ENCODE measurements around the gene TESK2.
"Not testable (repeated sequence)": the region's sequence is repeated elsewhere in the genome, so short reads cannot be mapped to it uniquely, and the experiment has no call there.

Gene TESK2

DNA sequence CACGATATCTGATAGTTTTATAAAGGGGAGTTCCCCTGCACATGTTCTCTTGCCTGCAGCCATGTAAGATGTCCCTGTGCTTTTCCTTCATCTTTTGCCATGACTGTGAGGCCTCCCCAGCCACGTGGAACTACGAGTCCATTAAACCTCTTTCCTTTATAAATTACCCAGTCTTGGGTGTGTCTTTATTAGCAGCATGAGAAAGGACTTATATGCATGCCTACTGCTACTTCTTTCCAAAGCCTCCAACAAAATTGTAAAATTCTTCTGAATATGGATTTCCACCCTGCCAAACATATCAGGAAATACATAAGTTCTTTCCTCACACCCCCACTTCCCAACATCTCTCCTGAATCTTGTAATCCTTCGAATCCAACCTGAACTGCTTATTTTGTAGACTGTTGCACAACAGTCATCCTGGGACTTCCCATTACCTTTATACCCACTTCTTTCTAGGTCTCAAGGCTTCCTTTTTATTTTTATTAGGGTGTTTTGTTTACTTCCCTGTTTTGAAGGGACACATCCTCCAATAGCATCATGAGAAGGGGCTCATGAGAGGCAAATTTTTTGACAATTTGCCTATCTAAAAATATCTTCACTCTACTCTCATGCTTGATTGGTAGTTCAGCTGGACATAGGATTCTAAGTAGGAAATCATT lies 83.2 kb downstream of the TESK2 start:
- DNase-seq: no peak

GRCh38 chr1:45405636-45406035 lies 85.3 kb downstream of the TESK2 start:
- DNase-seq: no peak

DNA sequence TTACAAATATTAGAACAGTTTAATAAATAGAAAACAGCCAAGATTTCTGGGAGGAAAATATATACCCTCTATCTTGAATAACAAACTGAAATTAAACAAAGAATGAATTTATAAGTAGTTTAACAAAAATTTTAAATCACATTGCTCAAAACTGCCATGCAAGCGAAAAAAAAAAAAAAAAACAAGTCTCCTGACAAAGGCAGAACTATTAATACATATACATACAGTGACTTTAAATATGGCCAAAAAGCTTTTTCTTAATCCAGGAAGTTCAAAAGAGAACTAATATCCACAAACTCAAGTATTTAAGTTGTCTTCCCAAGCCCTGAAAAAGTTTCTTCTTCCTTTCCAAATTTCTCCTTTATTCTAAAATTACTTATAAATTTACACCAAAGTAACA lies 87.2 kb downstream of the TESK2 start:
- DNase-seq: no peak

DNA sequence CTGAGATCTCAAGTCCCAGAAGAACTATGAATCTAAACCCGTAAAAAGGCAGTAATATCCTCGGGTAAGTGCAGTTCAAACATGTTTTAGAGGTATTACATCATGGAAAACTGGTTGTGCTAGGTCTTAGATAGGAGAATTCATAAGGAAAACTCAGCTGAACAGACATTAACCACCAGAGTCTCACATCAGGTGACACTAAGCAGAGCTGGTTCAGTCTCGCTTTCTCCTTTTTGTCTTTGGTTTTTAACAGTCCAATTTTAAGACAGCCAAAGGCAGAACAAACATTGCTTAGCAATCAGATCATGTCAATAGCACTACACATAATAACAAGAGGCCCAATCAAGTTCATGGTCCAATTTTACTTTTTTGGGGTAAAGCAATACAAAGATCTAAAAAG lies 87.7 kb downstream of the TESK2 start:
- no peak for DNase-seq

- no peak for DNase-seq
These were observed 89.4 kb downstream of the TESK2 start for GRCh38 chr1:45401524-45401923.

- DNase-seq: no peak
These were observed 90.9 kb downstream of the TESK2 start for GRCh38 chr1:45400049-45400448.

DNA sequence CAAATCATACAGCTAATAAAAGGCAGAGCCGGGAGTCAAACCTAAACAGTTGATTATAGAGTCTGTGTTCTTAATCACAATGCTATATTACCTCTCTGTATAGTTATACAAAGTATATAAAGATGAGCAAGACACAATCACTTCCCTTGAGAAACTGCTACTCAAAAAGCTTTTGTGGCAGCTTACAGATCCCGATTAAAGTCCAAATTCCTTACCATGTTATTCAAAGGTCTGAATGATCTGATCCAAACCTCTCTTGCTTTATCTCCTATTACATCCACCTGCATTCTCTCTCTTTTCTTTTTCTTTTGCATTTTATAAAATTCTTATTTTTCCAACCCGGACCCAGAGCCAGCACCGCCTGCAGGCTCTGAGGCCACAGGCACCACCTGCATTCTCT lies 93.7 kb downstream of the TESK2 start:
- no peak for DNase-seq

- no peak for DNase-seq
These were observed 95.4 kb downstream of the TESK2 start for GRCh38 chr1:45395582-45395981.

GRCh38 chr1:45395051-45395450 lies 95.9 kb downstream of the TESK2 start:
- DNase-seq: no peak

- DNase-seq: peak; percentile 2
These were observed 96.6 kb downstream of the TESK2 start for GRCh38 chr1:45394342-45394741.

GRCh38 chr1:45393718-45394302 lies 97.2 kb downstream of the TESK2 start:
- peak; percentile 18 for DNase-seq

DNA sequence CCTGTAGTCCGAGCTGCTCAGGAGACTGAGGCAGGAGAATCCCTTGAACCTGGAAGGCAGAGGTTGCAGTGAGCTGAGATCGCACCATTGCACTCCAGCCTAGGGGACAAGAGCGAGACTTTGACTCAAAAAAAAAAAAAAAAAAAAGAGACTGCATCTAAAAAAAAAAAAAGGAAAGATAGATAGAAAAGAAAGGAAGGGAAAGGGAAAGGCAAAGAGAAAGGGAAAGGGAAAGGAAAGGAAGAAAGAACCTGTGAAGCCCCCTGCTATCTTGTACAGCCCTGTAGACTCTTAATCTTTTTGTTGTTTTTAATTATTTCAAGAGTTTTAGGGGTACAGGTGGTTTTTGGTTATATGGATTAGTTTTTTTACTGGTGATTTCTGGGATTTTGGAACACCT lies 104.7 kb downstream of the TESK2 start:
- no peak for DNase-seq

DNA sequence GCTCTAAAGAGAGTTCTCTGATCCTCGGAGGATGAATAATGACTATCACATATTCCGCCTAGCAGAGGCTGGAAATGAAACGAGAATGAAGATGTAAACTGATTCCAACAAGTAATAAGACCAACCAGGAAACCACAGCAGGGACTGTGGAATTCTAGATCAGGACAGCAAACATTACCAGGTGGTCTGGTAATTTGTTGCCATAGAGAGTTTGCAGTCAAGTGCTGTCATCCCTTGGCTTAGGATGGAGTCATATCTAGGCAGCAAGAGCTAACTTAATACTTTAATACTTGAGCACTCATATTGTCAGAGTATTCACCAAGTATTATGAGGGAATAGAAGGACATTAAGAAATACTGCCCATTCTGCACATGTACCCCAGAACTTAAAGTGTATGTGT lies 105.7 kb downstream of the TESK2 start:
- no peak for DNase-seq

- not testable (repeated sequence) for DNase-seq
These were observed 106.8 kb downstream of the TESK2 start for GRCh38 chr1:45384213-45384612.

DNA sequence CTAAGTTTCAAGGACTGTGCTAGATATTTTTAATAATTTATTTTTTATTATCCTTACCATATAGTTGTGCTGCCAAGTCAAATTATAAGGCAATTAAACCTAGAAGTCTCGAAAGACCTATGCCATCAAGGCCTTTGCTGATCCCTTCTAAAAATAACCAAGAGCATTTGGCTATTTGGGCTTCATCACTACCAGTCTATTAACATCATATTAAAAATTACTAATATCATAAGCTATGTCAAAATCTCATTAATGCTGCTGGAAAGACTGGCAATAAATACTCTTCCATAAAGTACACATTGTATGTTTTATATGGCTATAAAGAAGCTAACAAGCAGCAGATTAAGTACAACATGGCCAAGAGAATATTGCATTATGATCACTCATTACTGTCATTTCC lies 107.8 kb downstream of the TESK2 start:
- no peak for DNase-seq

- no peak for DNase-seq
These were observed 109.7 kb downstream of the TESK2 start for GRCh38 chr1:45381243-45381642.

DNA sequence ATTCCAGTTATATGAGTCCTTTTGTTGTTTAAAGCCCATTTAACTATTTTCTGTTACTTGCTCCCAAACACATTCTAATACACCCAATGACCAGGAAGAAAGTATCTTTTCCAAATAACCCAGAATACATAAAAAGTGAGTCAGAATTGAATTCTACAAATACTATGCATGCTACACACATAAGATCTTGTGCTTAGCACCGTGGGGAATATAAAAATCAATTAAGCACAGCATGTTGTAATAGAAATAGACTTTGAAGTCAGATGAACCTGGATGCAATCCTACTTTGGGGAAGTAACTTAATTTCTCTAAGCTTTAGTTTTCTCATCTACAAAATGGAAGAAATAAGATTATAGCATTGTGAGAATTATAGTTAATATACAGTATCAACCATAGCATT lies 110.2 kb downstream of the TESK2 start:
- no peak for DNase-seq

DNA sequence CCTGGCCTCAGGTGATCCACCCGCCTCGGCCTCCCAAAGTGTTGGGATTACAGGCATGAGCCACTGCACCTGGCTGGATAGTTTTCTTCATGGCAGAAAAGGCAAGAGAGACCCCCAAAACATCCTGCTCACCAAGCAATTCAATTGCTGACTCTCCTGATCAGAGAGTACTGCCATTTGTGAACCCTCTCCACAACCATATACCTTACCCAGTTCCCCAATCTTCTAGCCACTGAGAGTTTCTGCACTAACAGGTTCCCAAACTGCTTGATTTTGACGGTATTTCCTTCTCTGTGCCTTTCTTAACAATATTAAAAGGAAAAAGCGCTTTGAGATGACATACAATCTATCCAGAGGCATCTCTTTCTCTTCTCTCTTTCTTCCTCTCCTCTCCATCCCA lies 110.8 kb downstream of the TESK2 start:
- no peak for DNase-seq

DNA sequence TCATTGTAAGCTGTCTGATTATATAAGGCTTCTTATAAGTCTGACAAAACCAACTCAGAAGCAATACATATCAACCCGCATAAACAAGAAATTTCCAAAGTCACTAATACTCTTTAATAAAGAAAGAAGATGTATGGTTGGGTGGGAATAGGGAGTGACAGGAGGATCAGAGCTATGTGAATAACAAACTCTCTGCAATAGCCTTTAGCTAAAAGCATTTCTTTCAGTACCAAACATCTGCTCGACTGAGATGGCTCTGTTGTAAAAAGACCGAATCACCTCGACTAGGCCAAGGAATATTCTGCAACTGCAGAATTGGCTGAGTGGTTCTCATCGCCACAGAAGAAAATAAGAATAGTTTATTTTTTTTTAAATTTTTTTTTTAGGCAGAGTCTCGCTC lies 111.4 kb downstream of the TESK2 start:
- no peak for DNase-seq

- DNase-seq: no peak
These were observed 112.8 kb downstream of the TESK2 start for GRCh38 chr1:45378184-45378583.

GRCh38 chr1:45375104-45376090 lies 115.6 kb downstream of the TESK2 start:
- no peak for DNase-seq

GRCh38 chr1:45373573-45373972 lies 117.4 kb downstream of the TESK2 start:
- no peak for DNase-seq

GRCh38 chr1:45370575-45370974 lies 120.4 kb downstream of the TESK2 start:
- no peak for DNase-seq

DNA sequence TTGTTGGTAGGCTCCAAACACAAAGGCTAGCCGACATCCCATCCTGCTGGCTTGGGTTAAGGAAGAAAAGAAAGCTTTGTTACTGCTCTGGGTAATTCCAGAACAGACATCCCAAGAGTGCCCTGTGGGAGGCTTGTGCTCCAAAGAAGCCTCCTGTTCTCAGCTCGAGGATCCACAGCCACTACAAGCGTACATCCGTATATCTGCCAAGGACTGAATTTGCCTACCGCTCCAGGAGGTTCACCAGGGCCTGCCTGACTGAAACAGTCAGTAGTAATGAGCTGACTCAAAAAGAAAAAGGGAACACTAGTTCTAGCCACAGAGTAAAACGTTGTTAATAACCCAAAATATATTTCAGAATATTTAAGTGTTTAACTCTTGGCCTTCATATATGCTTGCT lies 125.9 kb downstream of the TESK2 start:
- no peak for DNase-seq
